Activated CD4-positive, alpha-beta T cell treated with anti-CD3 and anti-CD28 coated beads for 4 hours (primary cell): ENCODE data around the gene PIK3C3.
"Not testable (repeated sequence)": the region's sequence is repeated elsewhere in the genome, so short reads cannot be mapped to it uniquely, and the experiment has no call there.

Experiments
- DNase-seq, 2 donors: peaks; one replicate each; pipeline ENCODE4 v3.0.0-alpha.2; 2020

Gene PIK3C3

GRCh38 chr18:42080340-42080739, 125.3 kb downstream of the PIK3C3 start:
- no peak for DNase-seq

GRCh38 chr18:42082415-42083234, 127.6 kb downstream of the PIK3C3 start:
- no peak for DNase-seq

DNA sequence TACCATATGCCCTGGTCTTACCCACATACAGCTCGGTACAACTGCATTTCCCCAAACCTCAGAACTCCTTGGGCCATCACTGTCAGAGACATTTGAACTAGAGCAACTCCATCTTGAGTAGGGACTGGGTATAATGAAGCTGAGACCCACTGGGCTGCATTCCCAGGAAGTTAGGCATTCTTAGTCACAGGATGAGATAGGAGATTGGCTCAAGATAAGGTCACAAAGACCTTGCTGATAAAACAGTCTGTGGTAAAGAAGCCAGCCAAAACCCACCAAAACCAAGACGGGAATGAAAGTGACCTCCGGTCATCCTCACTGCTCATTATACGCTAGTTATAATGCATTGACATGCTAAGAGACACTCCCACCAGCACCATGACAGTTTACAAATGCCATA, 131.3 kb downstream of the PIK3C3 start:
- DNase-seq = no peak

DNA sequence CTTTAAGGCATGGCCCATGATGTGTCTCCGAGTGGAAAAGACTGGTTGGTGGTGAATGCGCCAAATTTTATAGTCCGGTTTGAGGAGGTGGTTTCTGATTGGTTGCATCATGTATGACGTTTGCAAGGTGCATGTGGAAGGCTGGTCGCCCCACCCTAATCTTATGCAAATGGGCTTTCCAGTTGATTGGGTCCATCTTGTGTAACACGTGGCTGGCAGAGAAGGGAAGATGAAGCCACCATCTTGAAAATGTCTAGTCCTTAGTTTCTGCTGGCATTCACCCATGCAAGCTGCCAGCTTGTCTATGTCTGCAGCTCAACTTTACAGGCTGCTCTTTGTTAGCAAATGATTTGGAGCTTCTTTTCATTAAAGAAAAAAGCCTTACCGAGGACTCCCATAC, 132.2 kb downstream of the PIK3C3 start:
- DNase-seq = no peak

DNA sequence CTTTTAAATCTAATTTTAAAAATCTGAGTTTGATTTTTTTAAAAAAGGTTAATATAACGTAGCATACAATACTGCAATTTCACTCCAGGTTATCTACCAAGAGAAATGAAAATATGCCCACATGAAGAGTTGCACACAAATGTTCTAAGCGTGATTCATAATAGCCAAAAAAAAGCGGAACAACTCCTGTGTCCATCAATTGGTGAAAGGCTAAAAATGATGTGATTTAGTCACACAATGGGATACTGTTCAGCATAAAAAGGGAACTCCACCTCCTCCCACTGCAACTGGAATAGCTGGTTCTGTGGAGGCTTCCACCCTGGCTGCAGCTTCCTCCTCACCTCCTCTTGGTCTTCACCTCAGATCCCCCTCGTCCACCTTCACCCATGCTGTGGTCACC, 132.8 kb downstream of the PIK3C3 start:
- no peak for DNase-seq

DNA sequence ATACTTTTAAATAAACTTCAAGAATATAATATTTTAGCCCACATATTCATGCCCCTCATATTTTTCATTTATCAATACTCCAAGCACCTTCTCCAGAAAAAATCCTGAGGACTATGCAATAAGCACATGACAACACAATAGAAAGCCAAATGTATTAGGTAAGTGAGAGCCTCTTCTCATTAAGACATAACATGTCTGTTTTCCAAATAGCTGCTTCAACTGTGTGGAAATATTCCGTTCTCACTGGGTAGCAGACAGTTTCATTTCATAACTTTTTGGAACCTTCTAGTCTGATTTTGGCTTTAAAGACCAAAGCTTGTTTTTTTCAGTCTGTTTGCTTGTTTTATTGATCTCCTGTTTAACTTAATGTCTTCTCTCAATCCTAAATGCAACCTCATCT, 137.8 kb downstream of the PIK3C3 start:
- DNase-seq = no peak

DNA sequence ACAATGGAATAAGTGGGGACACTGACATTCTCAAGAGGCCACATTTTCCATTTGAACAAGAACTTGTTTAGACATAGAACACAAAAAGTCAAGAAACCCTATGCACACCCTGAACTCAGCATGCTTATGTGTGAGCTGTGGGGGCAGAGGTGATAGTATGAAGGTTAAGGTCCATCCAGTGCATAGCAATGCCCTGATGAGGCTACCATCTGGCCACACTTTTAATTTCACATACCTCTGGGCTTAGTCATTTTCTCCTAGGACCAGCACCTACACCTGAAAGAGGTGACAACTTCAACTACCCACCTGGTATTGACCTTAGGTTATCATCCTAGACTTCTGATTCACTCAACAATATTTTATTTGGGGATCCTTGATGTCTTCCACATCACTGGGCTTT, 139.8 kb downstream of the PIK3C3 start:
- DNase-seq = no peak

- no peak for DNase-seq
These were observed 140.8 kb downstream of the PIK3C3 start for GRCh38 chr18:42095732-42096377.

DNA sequence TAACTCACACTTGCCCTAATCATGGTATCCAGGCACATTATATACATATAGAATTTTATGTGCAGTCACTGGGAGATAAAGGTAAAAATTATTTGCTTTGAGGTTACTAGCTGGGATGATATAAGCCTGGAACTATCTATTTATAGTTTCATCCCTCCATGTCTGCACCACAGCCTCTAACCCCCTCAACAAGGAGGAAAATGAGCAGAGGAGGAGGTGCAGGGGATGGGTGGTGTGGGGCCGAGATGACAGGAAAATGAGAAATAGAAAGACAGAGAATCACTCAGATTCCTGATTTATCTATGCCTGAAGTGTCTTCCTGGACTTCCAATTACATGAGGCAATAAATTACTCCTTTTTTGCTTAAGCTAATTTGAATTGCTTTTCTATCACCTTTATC, 145.2 kb downstream of the PIK3C3 start:
- no peak for DNase-seq

- DNase-seq = no peak
These were observed 145.9 kb downstream of the PIK3C3 start for GRCh38 chr18:42100911-42101310.

- no peak for DNase-seq
These were observed 150.4 kb downstream of the PIK3C3 start for GRCh38 chr18:42105394-42105793.

- DNase-seq = no peak
These were observed 151.8 kb downstream of the PIK3C3 start for GRCh38 chr18:42106784-42107183.

GRCh38 chr18:42107287-42107686, 152.3 kb downstream of the PIK3C3 start:
- no peak for DNase-seq

DNA sequence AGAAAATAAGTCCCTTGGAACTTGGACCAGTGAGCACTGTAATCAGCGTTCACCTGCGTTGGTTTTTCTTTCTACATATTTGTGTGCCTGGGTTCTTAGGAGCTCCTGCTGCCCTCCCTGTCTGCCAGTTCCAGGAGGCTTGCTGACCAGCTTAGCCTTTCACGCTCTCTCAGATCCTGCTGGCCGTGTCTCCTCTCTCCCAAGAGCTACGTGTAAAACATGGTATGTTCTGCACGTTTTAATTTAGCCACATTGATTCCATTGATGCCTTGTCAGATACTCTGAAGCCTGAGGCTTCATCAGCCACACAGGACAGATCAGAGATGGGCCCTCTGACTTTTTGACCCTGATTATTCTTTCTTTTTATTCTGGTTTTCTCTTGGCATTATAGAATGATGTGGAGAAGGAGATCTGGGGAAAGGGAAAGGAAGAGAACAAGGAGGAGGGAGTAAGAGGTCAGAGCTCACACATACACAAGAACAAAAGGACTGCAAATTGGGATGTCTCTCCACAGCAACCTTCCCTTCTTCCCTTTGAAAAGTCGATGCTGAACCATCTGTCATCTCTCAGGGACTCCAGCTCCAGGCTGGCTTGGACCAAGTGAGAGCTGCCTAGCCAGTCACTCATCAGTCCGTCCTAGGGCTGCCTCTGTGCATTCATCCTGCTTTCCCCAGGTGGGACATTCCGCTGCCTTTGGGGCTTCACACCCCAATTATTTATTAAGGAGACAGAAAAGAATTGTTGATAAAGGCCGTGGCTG, 152.8 kb downstream of the PIK3C3 start:
- no peak for DNase-seq

DNA sequence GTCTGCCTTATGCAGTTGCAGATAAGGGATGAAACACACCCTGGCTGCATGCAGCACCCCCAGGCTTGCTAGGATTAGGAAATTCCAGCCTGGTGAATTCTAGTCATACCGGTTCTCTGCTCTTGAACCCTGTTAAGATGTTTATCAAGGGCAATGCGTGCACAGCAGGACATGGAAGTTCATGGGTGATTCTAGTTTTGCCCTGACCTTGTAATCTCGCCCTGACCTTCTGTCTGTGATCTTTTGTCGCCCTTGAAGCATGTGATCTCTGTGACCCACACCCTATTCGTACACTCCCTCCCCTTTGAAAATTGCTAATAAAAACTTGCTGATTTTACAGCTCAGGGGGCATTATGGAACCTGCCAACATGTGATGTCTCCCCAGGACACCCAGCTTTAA, 157.1 kb downstream of the PIK3C3 start:
- not testable (repeated sequence) for DNase-seq

DNA sequence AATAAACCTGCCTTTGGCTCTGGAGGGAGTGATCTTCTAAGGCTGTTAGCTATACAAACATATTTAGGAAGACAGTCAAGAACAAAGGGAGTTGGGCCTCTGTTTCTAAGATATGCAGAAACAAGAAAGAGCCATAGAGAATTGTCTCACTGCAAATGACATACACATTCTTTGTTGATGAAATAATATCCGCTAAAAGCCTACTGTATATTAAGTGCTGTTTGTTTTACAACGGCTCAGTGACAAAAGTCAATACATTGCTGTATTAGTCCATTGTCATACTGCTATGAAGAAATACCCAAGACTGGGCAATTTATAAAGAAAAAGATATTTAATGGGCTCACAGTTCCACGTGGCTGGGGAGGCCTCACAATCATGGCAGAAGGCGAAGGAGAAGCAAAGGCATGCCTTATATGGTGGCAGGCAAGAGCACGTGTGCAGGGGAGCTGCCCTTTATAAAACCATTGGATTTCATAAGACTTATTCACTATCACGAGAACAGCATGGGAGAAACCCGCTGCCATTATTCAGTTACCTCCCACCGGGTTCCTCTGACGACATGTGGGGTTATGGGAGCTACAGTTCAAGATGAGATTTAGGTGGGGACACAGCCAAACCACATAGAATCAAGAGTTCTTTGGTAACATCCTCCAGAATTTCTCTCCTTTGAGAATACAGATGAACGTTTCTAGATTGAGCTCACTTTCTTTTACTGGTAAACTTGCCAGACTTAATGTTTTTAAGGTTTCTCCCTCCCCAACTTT, 157.8 kb downstream of the PIK3C3 start:
- no peak for DNase-seq

- no peak for DNase-seq
These were observed 158.6 kb downstream of the PIK3C3 start for GRCh38 chr18:42113529-42114191.

GRCh38 chr18:42114310-42114943, 159.4 kb downstream of the PIK3C3 start:
- peak; percentile 27 to 50 for DNase-seq

DNA sequence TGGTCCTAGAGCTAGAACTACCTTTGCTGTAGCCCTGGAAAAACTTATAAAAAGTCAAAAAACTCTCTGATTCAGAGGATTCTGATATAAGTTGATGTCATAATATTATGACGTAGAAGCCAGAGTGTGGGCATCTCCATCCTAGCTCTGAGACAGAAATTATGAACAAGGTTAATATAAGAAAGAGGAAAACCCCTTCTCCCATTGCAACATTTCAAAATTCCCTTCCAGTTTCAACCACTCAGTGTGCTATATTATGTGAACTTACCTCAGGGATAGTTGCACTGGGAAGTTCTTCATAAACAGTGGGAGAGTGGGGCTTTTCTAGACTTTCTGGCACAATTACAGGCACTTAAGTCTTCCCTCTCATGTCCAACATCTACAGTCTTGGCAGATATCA, 171.6 kb downstream of the PIK3C3 start:
- DNase-seq = no peak

DNA sequence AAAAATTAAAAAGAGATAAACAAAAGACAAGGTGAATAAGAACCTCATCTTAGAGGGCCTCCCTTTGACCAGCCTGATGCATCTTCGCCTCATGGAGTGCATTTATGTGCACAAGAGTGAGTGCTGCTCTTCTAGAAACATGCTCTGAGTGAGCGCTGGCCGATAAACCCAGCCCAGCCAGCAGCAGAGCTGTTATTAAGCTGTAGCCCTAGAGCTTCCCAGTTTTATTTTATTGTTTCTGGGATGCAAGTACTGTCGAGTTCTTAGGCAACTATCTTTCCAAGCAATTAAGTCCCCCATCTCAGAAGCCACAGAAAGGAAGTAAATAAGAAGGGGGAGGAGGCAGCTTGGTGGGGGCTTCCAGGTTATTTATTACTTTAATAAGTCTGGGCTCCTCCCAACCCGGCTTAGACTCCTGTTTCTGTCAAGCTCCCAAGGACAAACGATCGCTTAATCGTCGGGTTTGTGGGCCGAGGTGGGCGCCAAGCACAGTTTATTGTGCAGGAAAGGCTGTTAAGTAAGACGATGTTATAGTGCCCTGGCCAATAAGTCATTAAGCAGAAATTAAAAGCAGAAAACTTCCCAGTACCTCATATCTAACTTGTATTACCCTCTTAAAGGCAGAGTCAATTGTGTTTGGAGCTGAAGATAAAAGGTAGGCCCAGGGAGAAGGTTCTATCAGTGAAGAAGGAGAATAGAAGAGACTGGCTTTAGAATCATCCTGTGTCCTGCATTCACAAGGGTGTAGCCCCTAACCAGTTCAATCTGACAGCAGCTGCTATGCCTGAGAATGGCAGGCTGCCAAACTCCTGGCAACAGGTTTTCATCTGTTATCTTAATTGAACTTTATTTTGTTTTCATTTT, 176.3 kb downstream of the PIK3C3 start:
- DNase-seq = no peak

DNA sequence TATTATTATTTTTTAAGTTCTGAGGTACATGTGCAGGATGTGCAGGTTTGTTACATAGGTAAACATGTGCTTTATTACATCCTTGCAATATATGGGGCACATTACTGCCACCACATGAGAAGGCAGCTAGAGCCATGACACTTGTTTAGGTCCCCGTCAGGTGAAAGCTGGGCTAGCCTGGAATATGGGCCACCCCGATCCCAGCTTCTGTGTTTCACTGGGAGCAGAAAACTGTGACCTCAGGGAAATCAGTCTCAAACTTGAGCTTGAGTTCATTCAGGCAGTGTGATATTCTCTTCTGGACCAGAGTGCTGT, 176.9 kb downstream of the PIK3C3 start:
- DNase-seq = no peak
